Esophagus squamous epithelium (tissue), 5 donors: ENCODE data around the gene CA10. TPM values are rescaled to one million over a fixed set of nuclear protein-coding genes. Genes with fewer than 3 reads are reported as not detected.

ENCODE experiments used
- DNase-seq: peaks from one replicate; lab custom pipeline; 2025; lab: John Stamatoyannopoulos, UW
- H3K27ac ChIP-seq, 4 donors: fragments of 200-600 bp; sonication (generic); one replicate each; pipeline ENCODE4 v1.5.1; 2016 to 2019; ENCODE audit warnings: mild to moderate bottlenecking in 1 of 4
- H3K27me3 ChIP-seq, 4 donors: fragments of 200-600 bp; sonication (generic); 1 replicate in 3 of 4; 2 replicates in 1 of 4; pipeline versions ENCODE4 v1.5.1 to v1.6.0; 2017 to 2021; ENCODE audit warnings: antibody characterized with exemption in 1 of 4
- H3K36me3 ChIP-seq, 3 donors: fragments of 200-600 bp; sonication (generic); one replicate each; pipeline ENCODE4 v1.5.1; 2016 to 2019
- H3K4me1 ChIP-seq, 3 donors: fragments of 200-600 bp; sonication (generic); one replicate each; pipeline ENCODE4 v1.5.1; 2017 to 2019
- H3K4me3 ChIP-seq, 4 donors: fragments of 200-600 bp; sonication (generic); 1 replicate in 3 of 4; 2 replicates in 1 of 4; pipeline ENCODE4 v1.5.1; 2016 to 2019; ENCODE audit warnings: mild to moderate bottlenecking in 2 of 4, moderate library complexity in 1 of 4
- H3K9me3 ChIP-seq, 3 donors: fragments of 200-600 bp; sonication (generic); one replicate each; pipeline ENCODE4 v1.5.1; 2016 to 2019
- POLR2A ChIP-seq, 4 donors: fragments of 450-650 bp; IDR thresholded peaks; one replicate each; pipeline ENCODE4 v1.6.1; 2017; ENCODE audit warnings: antibody characterized with exemption in 4 of 4, mild to moderate bottlenecking in 4 of 4, moderate library complexity in 3 of 4
- WGBS, 2 donors: methylation state at CpG; one replicate each; pipeline ENCODE4 v1.1.5; 2018; 5-methylcytosine and 5-hydroxymethylcytosine counted together
- intact Hi-C: fragments of 100-400 bp; cut with DNase I; formaldehyde crosslinking; loops from one replicate; pipeline ENCODE4 v1.15.0; 2022
- total RNA-seq, 4 donors: library from RNA; depleted of rRNA; stranded (reverse); fragments of >200 nt; gene quantifications; one replicate each; pipeline ENCODE4 v1.1.0, GENCODE V29; 2016
- TF ChIP-seq, protein P1 (sequence below), 6 experiments: fragments of 450-650 bp in 4 of 6; fragments of 200-600 bp in 2 of 6; sonication (generic) in 2 of 6; IDR thresholded peaks; one replicate each; pipeline ENCODE4 v1.5.1; 2016 to 2019; ENCODE audit warnings: antibody characterized with exemption in 6 of 6, mild to moderate bottlenecking in 4 of 6, moderate library complexity in 4 of 6
- donor health status: DM: yes; HTN: yes; CAD: no.

CA10 gene
- total RNA-seq, 4 donors from 2014 or later, result 0.38 TPM; not detected in 3

DNA sequence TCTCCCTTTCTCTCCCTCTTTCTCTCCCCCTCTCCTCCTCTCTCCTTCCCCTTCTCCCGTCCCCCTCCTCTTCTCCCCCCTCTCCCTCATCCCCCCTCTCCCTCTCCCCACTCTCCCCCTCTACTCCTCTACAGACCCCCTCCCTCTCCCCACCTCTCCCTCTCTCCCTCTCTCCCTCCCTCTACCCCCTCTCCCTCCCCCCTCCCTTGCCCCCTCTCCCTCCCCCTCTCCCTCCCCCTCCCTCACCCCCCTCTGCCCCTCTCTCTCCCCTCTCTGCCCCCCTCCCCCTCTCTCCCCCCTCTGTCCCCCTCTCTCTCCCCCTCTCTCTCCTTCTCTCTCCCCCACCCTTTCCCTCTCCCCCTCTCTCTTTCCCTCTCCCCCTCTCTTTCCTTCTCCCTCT, 545.3 kb downstream of the CA10 start:
- no peak overlapping the region for H3K27ac ChIP-seq
- no peak overlapping the region for H3K4me3 ChIP-seq
- WGBS, 2 donors, result 60 to 88% methylated on average over 1 of the region's 1 CpG
- no peaks in the 10 kb centered on the region for H3K4me1 ChIP-seq
- H3K27me3 ChIP-seq, result peaks cover 0 to 24% (median 0%) of the 10 kb centered on the region in 4 donors
- TF ChIP-seq POLR2A (IDR thresholded peaks at IDR 0.05), result no peak
- TF ChIP-seq, protein P1, sequence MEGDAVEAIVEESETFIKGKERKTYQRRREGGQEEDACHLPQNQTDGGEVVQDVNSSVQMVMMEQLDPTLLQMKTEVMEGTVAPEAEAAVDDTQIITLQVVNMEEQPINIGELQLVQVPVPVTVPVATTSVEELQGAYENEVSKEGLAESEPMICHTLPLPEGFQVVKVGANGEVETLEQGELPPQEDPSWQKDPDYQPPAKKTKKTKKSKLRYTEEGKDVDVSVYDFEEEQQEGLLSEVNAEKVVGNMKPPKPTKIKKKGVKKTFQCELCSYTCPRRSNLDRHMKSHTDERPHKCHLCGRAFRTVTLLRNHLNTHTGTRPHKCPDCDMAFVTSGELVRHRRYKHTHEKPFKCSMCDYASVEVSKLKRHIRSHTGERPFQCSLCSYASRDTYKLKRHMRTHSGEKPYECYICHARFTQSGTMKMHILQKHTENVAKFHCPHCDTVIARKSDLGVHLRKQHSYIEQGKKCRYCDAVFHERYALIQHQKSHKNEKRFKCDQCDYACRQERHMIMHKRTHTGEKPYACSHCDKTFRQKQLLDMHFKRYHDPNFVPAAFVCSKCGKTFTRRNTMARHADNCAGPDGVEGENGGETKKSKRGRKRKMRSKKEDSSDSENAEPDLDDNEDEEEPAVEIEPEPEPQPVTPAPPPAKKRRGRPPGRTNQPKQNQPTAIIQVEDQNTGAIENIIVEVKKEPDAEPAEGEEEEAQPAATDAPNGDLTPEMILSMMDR (IDR thresholded peaks at IDR 0.05), result no peak
- DNase-seq, result no peak
- no peaks in the 10 kb centered on the region for H3K36me3 ChIP-seq
- intact Hi-C loops, result no loop called here
- H3K9me3 ChIP-seq, result no peaks in the 10 kb centered on the region

DNA sequence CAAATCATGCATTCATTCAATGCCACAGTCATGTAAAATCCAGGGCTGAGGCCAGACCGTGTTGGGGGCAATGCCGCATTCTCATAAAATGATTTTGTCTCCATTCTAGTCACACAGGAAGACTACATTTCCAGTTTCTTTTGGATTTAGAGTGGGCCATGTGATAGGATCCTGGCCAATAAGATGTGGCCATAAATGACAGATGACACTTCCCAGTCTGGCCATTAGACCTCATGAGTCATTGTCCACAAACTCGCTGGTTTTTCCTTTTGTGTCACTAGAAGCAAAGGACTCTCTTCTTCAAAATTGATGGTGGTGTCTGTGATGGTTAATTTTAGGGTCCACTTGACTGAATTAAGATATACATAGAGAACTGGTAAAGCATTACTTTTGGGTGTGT, 545.8 kb downstream of the CA10 start:
- Histone ChIP-seq H3K9me3 (no peaks in the 10 kb centered on the region), H3K4me3 (no peak overlapping the region), H3K27me3 (peaks cover 0 to 19% (median 0%) of the 10 kb centered on the region in 4 donors), H3K36me3 (no peaks in the 10 kb centered on the region), H3K4me1 (no peaks in the 10 kb centered on the region), H3K27ac (no peak overlapping the region)
- WGBS, 2 donors, result 81 to 92% methylated on average over 3 of the region's 3 CpGs
- intact Hi-C loops, result no loop called here
- no peak for DNase-seq
- TF ChIP-seq, protein P1 (IDR thresholded peaks at IDR 0.05), result no peak
- no peak for TF ChIP-seq POLR2A (IDR thresholded peaks at IDR 0.05)

DNA sequence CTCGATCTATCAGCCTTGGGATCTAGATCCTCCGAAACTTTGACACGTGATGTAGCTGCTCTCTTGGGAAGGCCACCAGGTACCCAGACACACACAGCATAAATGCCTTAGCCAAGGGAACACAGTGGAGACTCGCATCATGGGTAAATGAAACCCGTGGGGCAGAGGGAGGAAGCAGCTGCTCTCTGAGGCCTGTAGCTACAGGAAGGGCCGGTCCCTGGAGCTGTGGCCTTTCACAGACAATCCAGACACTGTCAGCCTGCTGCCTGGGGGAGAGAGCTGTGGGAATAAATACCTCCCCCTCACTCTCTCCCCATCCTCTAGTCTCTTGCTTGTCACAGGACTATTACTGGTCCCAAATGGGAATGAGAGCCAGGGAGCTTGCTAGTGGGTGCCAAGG, 546.9 kb downstream of the CA10 start:
- intact Hi-C loops, result no loop called here
- peaks cover 0 to 8% (median 0%) of the 10 kb centered on the region in 4 donors for H3K27me3 ChIP-seq
- no peaks in the 10 kb centered on the region for H3K4me1 ChIP-seq
- no peaks in the 10 kb centered on the region for H3K36me3 ChIP-seq
- TF ChIP-seq, protein P1 (IDR thresholded peaks at IDR 0.05), result no peak
- TF ChIP-seq POLR2A (IDR thresholded peaks at IDR 0.05), result no peak
- no peak for DNase-seq
- no peaks in the 10 kb centered on the region for H3K9me3 ChIP-seq
- H3K27ac ChIP-seq, result no peak overlapping the region
- WGBS, 2 donors, result 69 to 89% methylated on average over 5 to 6 of the region's 6 CpGs
- H3K4me3 ChIP-seq, result no peak overlapping the region

DNA sequence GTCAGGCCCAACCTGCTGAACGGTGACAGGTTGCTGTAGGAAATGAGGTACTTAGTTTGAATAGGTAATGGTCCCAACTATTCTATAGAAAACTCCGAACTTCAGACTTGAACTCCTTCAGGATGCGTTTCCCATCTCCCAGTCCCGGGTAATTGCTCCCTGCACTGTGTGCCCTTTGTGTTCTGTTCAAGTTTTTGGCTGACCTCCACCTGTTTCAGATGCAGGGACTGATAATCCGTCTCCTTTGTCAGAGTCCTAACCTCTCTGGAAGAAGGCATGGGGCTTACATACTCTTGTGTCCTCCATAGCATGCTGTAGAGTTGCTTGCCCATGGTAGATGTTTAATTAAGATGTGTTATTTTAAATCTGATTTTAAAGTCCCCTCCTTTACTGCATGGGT, 547.7 kb downstream of the CA10 start:
- H3K36me3 ChIP-seq, result no peaks in the 10 kb centered on the region
- WGBS, 2 donors, result 73 to 78% methylated on average over 5 of the region's 5 CpGs
- H3K9me3 ChIP-seq, result no peaks in the 10 kb centered on the region
- DNase-seq, result no peak
- intact Hi-C loops, result no loop called here
- no peaks in the 10 kb centered on the region for H3K4me1 ChIP-seq
- TF ChIP-seq, protein P1 (IDR thresholded peaks at IDR 0.05), result no peak
- TF ChIP-seq POLR2A (IDR thresholded peaks at IDR 0.05), result no peak
- H3K4me3 ChIP-seq, result no peak overlapping the region
- H3K27me3 ChIP-seq, result peaks cover 0 to 2% (median 0%) of the 10 kb centered on the region in 4 donors
- no peak overlapping the region for H3K27ac ChIP-seq

DNA sequence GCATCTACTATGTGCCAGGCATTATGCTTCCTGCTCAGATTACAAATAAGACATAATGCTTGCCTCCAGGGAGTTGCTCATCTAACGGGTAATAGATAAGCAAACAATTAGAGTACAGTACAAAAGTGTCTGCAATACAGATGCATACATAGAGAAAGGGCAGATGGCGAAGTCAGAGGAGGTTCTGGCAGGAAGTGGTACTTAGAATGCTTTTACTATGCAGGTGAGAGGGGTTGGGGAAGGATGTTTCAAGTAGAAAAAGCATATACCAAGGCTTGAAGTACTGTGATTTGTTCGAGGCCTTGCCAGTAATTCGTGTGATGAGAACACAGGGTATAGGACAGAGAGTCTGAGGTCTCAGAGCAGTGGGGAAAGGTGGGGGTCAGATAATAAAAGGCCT, 548.4 kb downstream of the CA10 start:
- H3K9me3 ChIP-seq, result no peaks in the 10 kb centered on the region
- TF ChIP-seq, protein P1 (IDR thresholded peaks at IDR 0.05), result no peak
- no peak for TF ChIP-seq POLR2A (IDR thresholded peaks at IDR 0.05)
- WGBS, 2 donors, result 72 to 75% methylated on average over 4 of the region's 4 CpGs
- H3K27me3 ChIP-seq, result no peaks in the 10 kb centered on the region
- DNase-seq, result no peak
- intact Hi-C loops, result no loop called here
- H3K36me3 ChIP-seq, result no peaks in the 10 kb centered on the region
- H3K27ac ChIP-seq, result no peak overlapping the region
- no peaks in the 10 kb centered on the region for H3K4me1 ChIP-seq
- H3K4me3 ChIP-seq, result no peak overlapping the region
